ENCODE results near the gene CDC42EP5. TPM values are rescaled to one million over a fixed set of nuclear protein-coding genes. Genes with fewer than 3 reads are reported as not detected.

CDC42EP5 gene
- total and polyA plus RNA-seq, 4 donors, result 15.8 to 25.7 (median 21.3) TPM

DNA sequence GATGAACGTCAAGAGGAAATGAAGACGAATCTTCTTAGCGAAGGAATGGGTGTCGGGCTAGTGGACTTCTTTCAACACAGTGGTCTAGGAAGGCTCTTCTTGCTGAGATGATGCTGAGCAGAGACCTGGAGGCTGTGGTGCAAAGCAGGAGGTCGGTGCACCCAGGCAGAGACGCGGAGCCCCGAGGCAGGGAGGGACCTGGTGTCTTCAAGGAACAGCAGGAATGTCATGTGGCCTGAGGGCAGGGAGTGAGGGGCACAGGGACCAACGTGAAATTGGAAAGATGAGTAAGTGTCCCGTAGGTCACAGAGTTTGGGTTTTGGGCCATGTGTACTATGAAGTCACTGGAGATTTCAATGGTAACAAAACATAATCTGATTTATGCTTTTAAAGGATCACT, 11.4 kb upstream of the CDC42EP5 start:
- TF ChIP-seq, protein P1, sequence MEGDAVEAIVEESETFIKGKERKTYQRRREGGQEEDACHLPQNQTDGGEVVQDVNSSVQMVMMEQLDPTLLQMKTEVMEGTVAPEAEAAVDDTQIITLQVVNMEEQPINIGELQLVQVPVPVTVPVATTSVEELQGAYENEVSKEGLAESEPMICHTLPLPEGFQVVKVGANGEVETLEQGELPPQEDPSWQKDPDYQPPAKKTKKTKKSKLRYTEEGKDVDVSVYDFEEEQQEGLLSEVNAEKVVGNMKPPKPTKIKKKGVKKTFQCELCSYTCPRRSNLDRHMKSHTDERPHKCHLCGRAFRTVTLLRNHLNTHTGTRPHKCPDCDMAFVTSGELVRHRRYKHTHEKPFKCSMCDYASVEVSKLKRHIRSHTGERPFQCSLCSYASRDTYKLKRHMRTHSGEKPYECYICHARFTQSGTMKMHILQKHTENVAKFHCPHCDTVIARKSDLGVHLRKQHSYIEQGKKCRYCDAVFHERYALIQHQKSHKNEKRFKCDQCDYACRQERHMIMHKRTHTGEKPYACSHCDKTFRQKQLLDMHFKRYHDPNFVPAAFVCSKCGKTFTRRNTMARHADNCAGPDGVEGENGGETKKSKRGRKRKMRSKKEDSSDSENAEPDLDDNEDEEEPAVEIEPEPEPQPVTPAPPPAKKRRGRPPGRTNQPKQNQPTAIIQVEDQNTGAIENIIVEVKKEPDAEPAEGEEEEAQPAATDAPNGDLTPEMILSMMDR (IDR thresholded peaks at IDR 0.05; ENCODE audit: control extremely low read depth, extremely low read depth), result no peak
- no peak overlapping the region for H3K9ac ChIP-seq (ENCODE audit: insufficient read depth in 1 of 2, low read length in 2 of 2)
- no peaks in the 10 kb centered on the region for H3K36me3 ChIP-seq (ENCODE audit: control insufficient read depth in 4 of 4, insufficient read depth in 4 of 4, low read length in 4 of 4)
- peaks cover 0 to 2% (median 0%) of the 10 kb centered on the region in 3 donors for H3K27me3 ChIP-seq (ENCODE audit: control insufficient read depth in 3 of 3, insufficient read depth in 3 of 3, low read length in 2 of 3)
- DNase-seq, result no peak
- H3K4me3 ChIP-seq, result no peak overlapping the region
- H3K9me3 ChIP-seq (ENCODE audit: control insufficient read depth in 4 of 4, insufficient read depth in 3 of 4, low read length in 3 of 4), result no peaks in the 10 kb centered on the region
- H3K4me1 ChIP-seq (ENCODE audit: control insufficient read depth in 5 of 5, insufficient read depth in 5 of 5, low read length in 5 of 5), result no peaks in the 10 kb centered on the region
- no peak for ATAC-seq (ENCODE audit: insufficient read depth, low FRiP score)
- WGBS, 2 donors, result 79% methylated on average over 10 of the region's 10 CpGs
- H3K27ac ChIP-seq (ENCODE audit: low read depth in 1 of 2, low read length in 1 of 2), result no peak overlapping the region

DNA sequence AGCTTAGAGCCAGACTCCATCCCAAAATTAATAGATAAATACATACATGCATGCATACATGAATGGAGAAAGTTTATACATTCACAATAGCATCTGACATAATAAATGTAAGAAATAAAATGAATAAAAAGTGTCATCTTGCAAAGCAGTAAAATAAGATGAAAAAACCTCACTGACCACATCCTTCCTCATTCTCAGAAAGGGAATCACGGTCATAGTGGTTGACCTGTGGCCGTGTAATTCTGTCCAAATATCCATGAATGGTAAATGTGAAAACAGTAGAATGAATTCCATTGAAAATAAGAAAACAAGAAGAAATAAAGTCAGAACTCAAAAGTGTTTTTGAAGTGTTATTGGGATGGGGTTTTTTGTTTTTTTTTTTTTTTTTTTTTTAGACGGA, 9.8 kb upstream of the CDC42EP5 start:
- Histone ChIP-seq H3K27me3 (ENCODE audit: control insufficient read depth in 3 of 3, insufficient read depth in 3 of 3, low read length in 2 of 3) (peaks cover 0 to 2% (median 0%) of the 10 kb centered on the region in 3 donors), H3K9ac (ENCODE audit: insufficient read depth in 1 of 2, low read length in 2 of 2) (no peak overlapping the region), H3K36me3 (ENCODE audit: control insufficient read depth in 4 of 4, insufficient read depth in 4 of 4, low read length in 4 of 4) (no peaks in the 10 kb centered on the region), H3K27ac (ENCODE audit: low read depth in 1 of 2, low read length in 1 of 2) (no peak overlapping the region), H3K9me3 (ENCODE audit: control insufficient read depth in 4 of 4, insufficient read depth in 3 of 4, low read length in 3 of 4) (no peaks in the 10 kb centered on the region), H3K4me3 (no peak overlapping the region), H3K4me1 (ENCODE audit: control insufficient read depth in 5 of 5, insufficient read depth in 5 of 5, low read length in 5 of 5) (peaks cover 0 to 2% (median 0%) of the 10 kb centered on the region in 5 donors)
- no peak for DNase-seq
- no peak for ATAC-seq (ENCODE audit: insufficient read depth, low FRiP score)
- 24 to 63% methylated on average over 3 of the region's 3 CpGs for WGBS, 2 donors
- TF ChIP-seq, protein P1 (IDR thresholded peaks at IDR 0.05; ENCODE audit: control extremely low read depth, extremely low read depth), result no peak

DNA sequence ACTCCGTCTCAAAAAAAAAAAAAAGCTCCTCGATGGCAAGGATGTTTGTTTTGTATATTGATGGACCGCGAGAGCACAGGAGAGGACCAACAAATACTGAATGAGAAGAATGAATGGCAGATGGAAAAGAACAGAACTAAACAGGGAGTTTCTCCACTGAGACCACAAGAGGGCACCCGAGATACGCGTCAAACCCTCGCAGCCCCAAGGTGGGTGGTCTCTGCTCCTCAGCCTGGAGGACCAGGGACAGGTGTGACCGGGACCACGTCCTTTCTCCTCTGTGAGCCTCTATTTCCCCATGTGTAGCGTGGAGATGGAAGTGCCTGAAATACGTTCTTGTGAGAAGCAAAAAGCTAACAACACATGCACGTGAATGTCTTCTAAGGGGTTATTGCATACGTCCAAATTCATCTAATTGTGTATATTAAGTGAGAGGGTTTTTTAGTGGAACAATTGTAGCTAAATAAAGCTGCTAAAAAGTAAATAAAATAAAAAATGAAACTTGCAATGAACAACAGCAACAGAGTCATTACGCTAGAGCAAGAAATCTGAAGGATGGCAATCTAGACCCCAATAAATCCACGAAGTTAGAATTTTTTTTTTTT, 8.3 kb upstream of the CDC42EP5 start:
- DNase-seq (peak; percentile 59 to 75 (median 63)), ATAC-seq (ENCODE audit: insufficient read depth, low FRiP score) (no peak)
- H3K4me3 ChIP-seq, result no peak overlapping the region
- WGBS, 2 donors, result 12 to 14% methylated on average over 16 of the region's 16 CpGs
- no peaks in the 10 kb centered on the region for H3K36me3 ChIP-seq (ENCODE audit: control insufficient read depth in 4 of 4, insufficient read depth in 4 of 4, low read length in 4 of 4)
- H3K9ac ChIP-seq (ENCODE audit: insufficient read depth in 1 of 2, low read length in 2 of 2), result no peak overlapping the region
- peaks cover 0 to 2% (median 0%) of the 10 kb centered on the region in 5 donors for H3K4me1 ChIP-seq (ENCODE audit: control insufficient read depth in 5 of 5, insufficient read depth in 5 of 5, low read length in 5 of 5)
- no peaks in the 10 kb centered on the region for H3K9me3 ChIP-seq (ENCODE audit: control insufficient read depth in 4 of 4, insufficient read depth in 3 of 4, low read length in 3 of 4)
- H3K27me3 ChIP-seq (ENCODE audit: control insufficient read depth in 3 of 3, insufficient read depth in 3 of 3, low read length in 2 of 3), result peaks cover 0 to 2% (median 0%) of the 10 kb centered on the region in 3 donors
- TF ChIP-seq, protein P1 (IDR thresholded peaks at IDR 0.05; ENCODE audit: control extremely low read depth, extremely low read depth), result peak; percentile 40
- no peak overlapping the region for H3K27ac ChIP-seq (ENCODE audit: low read depth in 1 of 2, low read length in 1 of 2)

DNA sequence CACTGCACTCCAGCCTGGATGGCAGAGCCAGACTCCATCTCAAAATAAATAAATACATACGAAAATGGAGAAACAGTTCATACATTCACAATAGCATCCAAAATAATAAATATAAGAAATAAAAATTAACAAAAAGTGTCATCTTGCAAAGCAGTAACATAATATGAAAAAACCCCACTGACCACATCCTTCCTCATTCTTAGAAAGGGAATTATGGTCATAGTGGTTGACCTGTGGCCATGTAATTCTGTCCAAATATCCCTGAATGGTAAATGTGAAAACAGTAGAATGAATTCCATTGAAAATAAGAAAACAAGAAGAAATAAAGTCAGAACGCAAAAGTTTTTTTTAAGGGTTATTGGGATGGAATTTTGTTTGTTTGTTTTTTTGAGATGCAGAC, 7.0 kb upstream of the CDC42EP5 start:
- ATAC-seq (ENCODE audit: insufficient read depth, low FRiP score), result no peak
- Histone ChIP-seq H3K36me3 (ENCODE audit: control insufficient read depth in 4 of 4, insufficient read depth in 4 of 4, low read length in 4 of 4) (no peaks in the 10 kb centered on the region), H3K4me3 (no peak overlapping the region), H3K9ac (ENCODE audit: insufficient read depth in 1 of 2, low read length in 2 of 2) (no peak overlapping the region), H3K27ac (ENCODE audit: low read depth in 1 of 2, low read length in 1 of 2) (no peak overlapping the region), H3K27me3 (ENCODE audit: control insufficient read depth in 3 of 3, insufficient read depth in 3 of 3, low read length in 2 of 3) (peaks cover 0 to 2% (median 0%) of the 10 kb centered on the region in 3 donors), H3K4me1 (ENCODE audit: control insufficient read depth in 5 of 5, insufficient read depth in 5 of 5, low read length in 5 of 5) (peaks cover 0 to 2% (median 0%) of the 10 kb centered on the region in 5 donors), H3K9me3 (ENCODE audit: control insufficient read depth in 4 of 4, insufficient read depth in 3 of 4, low read length in 3 of 4) (no peaks in the 10 kb centered on the region)
- no peak for DNase-seq
- TF ChIP-seq, protein P1 (IDR thresholded peaks at IDR 0.05; ENCODE audit: control extremely low read depth, extremely low read depth), result no peak
- WGBS, 2 donors, result 39 to 69% methylated on average over 2 of the region's 2 CpGs
